Nephron (organoid): ENCODE measurements around the gene AFF3.
"Not testable (repeated sequence)": the region's sequence is repeated elsewhere in the genome, so short reads cannot be mapped to it uniquely, and the experiment has no call there.

ENCODE experiments used
- H3K27ac Mint-ChIP-seq, 3 experiments: 2 replicates each; pipeline ENCODE4 v1.8.0; 2020; ENCODE audit warnings: mixed read lengths in 3 of 3, mild to moderate bottlenecking in 2 of 3, moderate library complexity in 1 of 3
- H3K27me3 Mint-ChIP-seq: 2 replicates; pipeline ENCODE4 v1.8.0; 2021; ENCODE audit warnings: low read depth, mild to moderate bottlenecking, moderate library complexity, mixed read lengths
- H3K36me3 Mint-ChIP-seq: 2 replicates; pipeline ENCODE4 v1.8.0; 2020; ENCODE audit warnings: low read depth, mixed read lengths
- H3K4me1 Mint-ChIP-seq: 2 replicates; pipeline ENCODE4 v1.8.0; 2020; ENCODE audit warnings: mixed read lengths
- H3K4me3 Mint-ChIP-seq, 3 experiments: 2 replicates each; pipeline ENCODE4 v1.8.0; 2020; ENCODE audit warnings: mild to moderate bottlenecking in 3 of 3, mixed read lengths in 3 of 3, moderate library complexity in 2 of 3
- H3K9me3 Mint-ChIP-seq: 2 replicates; pipeline ENCODE4 v1.8.0; 2020; ENCODE audit warnings: mixed read lengths
- CTCF ChIP-seq, 3 experiments: fragments of 200-600 bp; sonication (generic); IDR thresholded peaks; one replicate each; pipeline ENCODE4 v1.5.0; 2021; ENCODE audit warnings: antibody characterized with exemption in 3 of 3; ENCODE audit not compliant: unreplicated experiment in 3 of 3

Gene AFF3

DNA sequence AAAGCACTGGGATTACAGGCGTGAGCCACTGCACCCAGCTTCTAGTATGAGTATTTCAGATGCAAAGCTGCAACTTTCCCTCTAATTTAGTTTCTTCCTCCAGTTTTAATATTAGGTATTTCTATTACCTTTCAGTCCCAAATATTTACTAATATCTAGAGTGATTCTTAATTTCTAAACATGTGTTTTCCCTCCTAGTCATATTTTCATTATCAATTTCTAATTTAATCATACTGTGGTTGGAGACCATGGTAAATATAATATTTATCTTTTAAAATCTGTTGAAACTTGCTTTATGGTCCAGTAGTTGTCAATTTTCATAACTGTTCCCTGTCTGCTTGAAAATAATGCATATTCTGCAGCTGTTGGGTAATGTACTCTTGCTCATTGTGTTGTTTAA lies 406.6 kb downstream of the AFF3 start:
- TF ChIP-seq CTCF (IDR thresholded peaks at IDR 0.05; ENCODE audit: unreplicated experiment in 3 of 3) = no peak
- Mint-ChIP-seq H3K27ac (no peak overlapping the region), H3K4me1 (no peaks in the 10 kb centered on the region), H3K27me3 (no peaks in the 10 kb centered on the region), H3K4me3 (no peak overlapping the region), H3K36me3 (peaks cover 27% of the 10 kb centered on the region), H3K9me3 (peaks cover 15% of the 10 kb centered on the region)

GRCh38 chr2:99735314-99735713 lies 407.1 kb downstream of the AFF3 start:
- not testable (repeated sequence) for H3K4me1 Mint-ChIP-seq, H3K27ac Mint-ChIP-seq, H3K27me3 Mint-ChIP-seq, H3K4me3 Mint-ChIP-seq
- H3K36me3 Mint-ChIP-seq = peaks cover 25% of the 10 kb centered on the region
- peaks cover 15% of the 10 kb centered on the region for H3K9me3 Mint-ChIP-seq

- no peaks in the 10 kb centered on the region for H3K27me3 Mint-ChIP-seq
- TF ChIP-seq CTCF (IDR thresholded peaks at IDR 0.05; ENCODE audit: unreplicated experiment in 3 of 3) = no peak
- H3K4me3 Mint-ChIP-seq = no peak overlapping the region
- peaks cover 21% of the 10 kb centered on the region for H3K36me3 Mint-ChIP-seq
- H3K4me1 Mint-ChIP-seq = peaks cover 10% of the 10 kb centered on the region
- H3K9me3 Mint-ChIP-seq = peaks cover 15% of the 10 kb centered on the region
- H3K27ac Mint-ChIP-seq = no peak overlapping the region
Measured at GRCh38 chr2:99734236-99734635, 408.2 kb downstream of the AFF3 start.

DNA sequence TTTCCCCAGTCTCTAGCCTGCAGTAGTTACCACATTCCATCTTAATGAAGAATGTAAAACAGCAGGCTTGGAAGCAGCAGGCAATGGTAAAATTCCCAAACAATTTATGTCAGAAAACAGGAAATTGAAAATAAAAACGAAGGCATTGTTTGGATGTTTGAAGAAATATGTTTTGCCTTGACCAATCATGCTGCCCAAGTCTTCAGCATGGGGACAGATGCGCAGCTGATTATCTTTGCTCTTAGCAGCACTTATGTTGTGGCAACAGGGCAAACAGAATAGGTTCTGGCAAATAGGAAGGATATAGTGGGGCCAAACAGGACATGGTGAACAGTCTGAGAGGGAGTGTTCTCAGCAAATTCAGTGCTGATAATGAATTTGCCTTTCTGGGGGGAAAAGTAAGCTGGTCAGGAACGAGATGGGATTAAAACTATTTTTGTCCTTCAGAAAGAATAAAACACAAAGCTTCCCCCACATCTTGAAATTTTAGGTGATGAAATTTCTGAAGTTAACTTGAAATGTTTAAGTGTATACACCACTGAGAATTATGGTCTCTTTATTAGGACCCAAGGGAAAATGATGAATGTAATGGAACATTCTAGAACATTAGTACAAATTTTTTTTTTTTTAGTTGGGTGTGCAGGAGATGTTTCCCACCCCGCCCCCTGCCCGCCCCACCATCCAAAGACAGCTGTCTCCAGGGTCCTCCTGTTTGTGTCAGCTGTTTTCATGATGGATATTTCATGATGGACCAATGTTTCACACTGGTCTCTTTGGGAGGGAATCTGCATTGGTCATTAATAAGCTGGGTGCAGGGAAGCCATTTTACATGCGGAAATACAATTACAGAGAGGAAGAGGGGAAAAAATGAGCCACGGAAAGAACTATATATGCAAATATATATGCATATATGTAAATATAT lies 413.0 kb downstream of the AFF3 start:
- Mint-ChIP-seq H3K27ac (peak overlapping the region; percentile 38 to 67 (median 44)), H3K4me3 (no peak overlapping the region), H3K27me3 (no peaks in the 10 kb centered on the region), H3K4me1 (peaks cover 36% of the 10 kb centered on the region), H3K9me3 (no peaks in the 10 kb centered on the region), H3K36me3 (peaks cover 12% of the 10 kb centered on the region)
- no peak for TF ChIP-seq CTCF (IDR thresholded peaks at IDR 0.05; ENCODE audit: unreplicated experiment in 3 of 3)

DNA sequence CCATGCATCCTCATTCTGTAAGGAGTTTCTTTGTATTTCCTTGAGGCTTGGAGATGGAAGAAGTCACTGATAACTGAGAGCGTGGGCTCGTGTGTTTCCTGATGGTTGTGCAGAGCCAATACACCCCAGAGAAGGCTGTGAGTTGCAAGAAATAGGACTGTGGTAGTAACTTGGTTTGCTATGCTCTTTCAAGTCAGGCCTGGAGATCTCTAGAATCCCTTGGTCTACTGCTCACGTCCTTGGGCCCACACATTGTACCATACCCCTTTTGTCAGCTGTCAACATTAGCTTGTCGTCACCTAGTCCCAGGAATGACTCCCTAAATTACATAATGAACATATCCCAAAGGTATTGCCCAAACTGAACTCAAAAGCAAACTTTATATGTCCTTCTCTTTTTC lies 414.2 kb downstream of the AFF3 start:
- peaks cover 40% of the 10 kb centered on the region for H3K4me1 Mint-ChIP-seq
- peaks cover 24% of the 10 kb centered on the region for H3K36me3 Mint-ChIP-seq
- no peaks in the 10 kb centered on the region for H3K27me3 Mint-ChIP-seq
- peaks cover 8% of the 10 kb centered on the region for H3K9me3 Mint-ChIP-seq
- H3K4me3 Mint-ChIP-seq = no peak overlapping the region
- H3K27ac Mint-ChIP-seq = peak overlapping the region; percentile 25 to 67 (median 62)
- no peak for TF ChIP-seq CTCF (IDR thresholded peaks at IDR 0.05; ENCODE audit: unreplicated experiment in 3 of 3)

GRCh38 chr2:99727199-99727598 lies 415.2 kb downstream of the AFF3 start:
- Mint-ChIP-seq H3K4me3 (no peak overlapping the region), H3K27me3 (no peaks in the 10 kb centered on the region), H3K4me1 (peaks cover 40% of the 10 kb centered on the region), H3K9me3 (peaks cover 18% of the 10 kb centered on the region), H3K36me3 (peaks cover 33% of the 10 kb centered on the region), H3K27ac (peak overlapping the region; percentile 29 to 70 (median 67))
- TF ChIP-seq CTCF (IDR thresholded peaks at IDR 0.05; ENCODE audit: unreplicated experiment in 3 of 3) = no peak
